ENCODE results near the gene SH3PXD2A. TPM values are rescaled to one million over a fixed set of nuclear protein-coding genes. Genes with fewer than 3 reads are reported as not detected.

The SH3PXD2A gene
- total RNA-seq, 2 experiments from 2014 or later = 6.5 to 7.4 TPM

DNA sequence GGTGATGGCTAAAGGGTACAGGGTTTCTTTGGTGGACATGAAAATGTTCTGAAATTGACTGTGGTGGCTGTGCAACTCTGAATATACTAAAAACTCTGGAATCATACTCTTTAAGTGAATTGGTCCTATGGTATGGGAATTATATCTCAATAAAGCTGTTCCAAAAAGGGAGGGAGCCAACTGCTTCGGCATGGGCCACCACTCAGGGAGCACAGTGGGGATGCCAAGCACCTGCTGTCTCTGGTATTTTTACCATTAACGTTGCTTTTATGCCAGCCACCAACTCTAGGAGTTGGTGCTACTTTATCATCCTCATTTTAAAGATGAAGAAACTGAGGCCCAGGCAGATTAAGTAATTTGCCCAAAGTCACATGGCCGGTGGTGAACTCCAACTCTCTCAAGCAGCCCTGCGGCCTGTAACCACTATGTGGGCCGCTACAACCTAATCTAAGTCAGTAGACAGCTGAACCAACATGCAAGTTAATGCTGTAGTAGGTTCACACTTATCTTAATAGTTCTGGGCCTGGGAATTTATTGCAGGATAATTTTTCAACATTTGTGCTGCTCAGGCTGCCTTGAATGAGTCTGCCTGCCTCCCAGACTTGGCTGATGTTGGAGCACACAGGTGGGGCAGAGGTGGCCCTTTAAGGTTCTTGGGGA, 20.8 kb downstream of the SH3PXD2A start:
- TF ChIP-seq, protein P1, sequence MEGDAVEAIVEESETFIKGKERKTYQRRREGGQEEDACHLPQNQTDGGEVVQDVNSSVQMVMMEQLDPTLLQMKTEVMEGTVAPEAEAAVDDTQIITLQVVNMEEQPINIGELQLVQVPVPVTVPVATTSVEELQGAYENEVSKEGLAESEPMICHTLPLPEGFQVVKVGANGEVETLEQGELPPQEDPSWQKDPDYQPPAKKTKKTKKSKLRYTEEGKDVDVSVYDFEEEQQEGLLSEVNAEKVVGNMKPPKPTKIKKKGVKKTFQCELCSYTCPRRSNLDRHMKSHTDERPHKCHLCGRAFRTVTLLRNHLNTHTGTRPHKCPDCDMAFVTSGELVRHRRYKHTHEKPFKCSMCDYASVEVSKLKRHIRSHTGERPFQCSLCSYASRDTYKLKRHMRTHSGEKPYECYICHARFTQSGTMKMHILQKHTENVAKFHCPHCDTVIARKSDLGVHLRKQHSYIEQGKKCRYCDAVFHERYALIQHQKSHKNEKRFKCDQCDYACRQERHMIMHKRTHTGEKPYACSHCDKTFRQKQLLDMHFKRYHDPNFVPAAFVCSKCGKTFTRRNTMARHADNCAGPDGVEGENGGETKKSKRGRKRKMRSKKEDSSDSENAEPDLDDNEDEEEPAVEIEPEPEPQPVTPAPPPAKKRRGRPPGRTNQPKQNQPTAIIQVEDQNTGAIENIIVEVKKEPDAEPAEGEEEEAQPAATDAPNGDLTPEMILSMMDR (IDR thresholded peaks at IDR 0.05) = no peak
- ChIA-PET CTCF (interaction anchor here (1.5 kb wide), 1 partner anchor 14 kb away, joined by 4 read pairs; no protein-coding TSS in a partner anchor), POLR2A (no interaction called here)
- no peaks in the 10 kb centered on the region for H3K36me3 Mint-ChIP-seq (ENCODE audit: low read depth)
- H3K27ac Mint-ChIP-seq = no peak overlapping the region
- H3K4me3 Mint-ChIP-seq = no peak overlapping the region
- no peaks in the 10 kb centered on the region for H3K4me1 Mint-ChIP-seq (ENCODE audit: low read depth)
- DNase-seq (no peak), ATAC-seq (no peak)
- no peaks in the 10 kb centered on the region for H3K27me3 Mint-ChIP-seq
- intact Hi-C loops (cut with micrococcal nuclease) = no loop called here
- peaks cover 3% of the 10 kb centered on the region for H3K9me3 Mint-ChIP-seq

DNA sequence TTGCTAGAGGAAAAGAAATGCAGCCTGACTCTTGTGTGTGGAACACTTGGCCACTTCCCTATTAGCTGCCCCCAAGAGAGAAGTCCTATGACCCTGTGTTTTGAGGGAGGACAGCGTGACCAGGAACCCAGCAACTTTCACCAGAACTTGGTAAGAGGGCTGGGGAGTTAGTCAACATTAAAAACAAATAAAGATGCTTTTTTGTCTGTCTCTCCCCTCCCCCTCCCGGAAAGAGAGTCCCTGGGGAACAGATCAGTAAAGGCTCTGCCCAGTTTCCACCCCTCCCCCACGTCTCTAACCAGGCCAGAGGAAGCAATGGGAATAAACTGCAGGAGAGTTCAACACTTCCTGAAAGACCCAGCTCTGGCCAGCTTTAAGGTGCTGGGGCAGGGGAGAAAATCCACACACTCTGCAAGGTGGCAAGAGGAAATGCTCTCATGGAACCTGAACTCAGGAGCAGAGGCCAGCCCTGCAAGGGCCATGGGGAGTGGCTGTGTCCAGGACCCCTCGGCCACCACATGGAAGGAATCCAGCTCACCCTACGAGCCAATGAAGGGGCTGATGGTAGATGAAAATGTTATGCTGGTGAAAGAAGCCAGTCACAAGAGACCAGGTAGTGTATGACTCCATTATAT, 21.5 kb downstream of the SH3PXD2A start:
- Mint-ChIP-seq H3K27ac (no peak overlapping the region), H3K27me3 (no peaks in the 10 kb centered on the region), H3K4me1 (ENCODE audit: low read depth) (no peaks in the 10 kb centered on the region), H3K4me3 (no peak overlapping the region), H3K9me3 (peaks cover 3% of the 10 kb centered on the region), H3K36me3 (ENCODE audit: low read depth) (no peaks in the 10 kb centered on the region)
- TF ChIP-seq, protein P1 (IDR thresholded peaks at IDR 0.05) = no peak
- ATAC-seq = no peak
- ChIA-PET CTCF (no interaction called here), POLR2A (no interaction called here)
- no peak for DNase-seq
- intact Hi-C loops (cut with micrococcal nuclease) = no loop called here

DNA sequence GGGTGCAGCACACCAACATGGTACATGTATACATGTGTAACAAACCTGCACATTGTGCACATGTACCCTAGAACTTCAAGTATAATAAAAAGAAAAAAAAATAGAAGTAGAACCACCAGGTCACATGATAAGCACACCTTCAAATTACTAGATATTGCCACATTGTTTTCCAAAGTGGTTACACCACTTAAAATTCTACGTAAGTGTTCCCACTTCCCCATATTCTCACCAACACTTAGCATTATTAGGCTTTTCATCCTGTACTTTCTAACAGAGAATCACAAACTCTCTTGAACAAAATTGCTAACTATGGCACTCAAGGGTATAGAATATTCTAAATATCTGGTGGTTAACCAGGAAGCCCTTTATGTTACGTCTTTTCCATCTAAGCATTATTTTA, 22.6 kb downstream of the SH3PXD2A start:
- no peaks in the 10 kb centered on the region for H3K27me3 Mint-ChIP-seq
- TF ChIP-seq, protein P1 (IDR thresholded peaks at IDR 0.05) = no peak
- no peaks in the 10 kb centered on the region for H3K36me3 Mint-ChIP-seq (ENCODE audit: low read depth)
- H3K27ac Mint-ChIP-seq = no peak overlapping the region
- POLR2A ChIA-PET = no interaction called here
- CTCF ChIA-PET = no interaction called here
- no peak overlapping the region for H3K4me3 Mint-ChIP-seq
- ATAC-seq (no peak), DNase-seq (no peak)
- peaks cover 3% of the 10 kb centered on the region for H3K9me3 Mint-ChIP-seq
- no peaks in the 10 kb centered on the region for H3K4me1 Mint-ChIP-seq (ENCODE audit: low read depth)
- intact Hi-C loops (cut with micrococcal nuclease) = no loop called here

DNA sequence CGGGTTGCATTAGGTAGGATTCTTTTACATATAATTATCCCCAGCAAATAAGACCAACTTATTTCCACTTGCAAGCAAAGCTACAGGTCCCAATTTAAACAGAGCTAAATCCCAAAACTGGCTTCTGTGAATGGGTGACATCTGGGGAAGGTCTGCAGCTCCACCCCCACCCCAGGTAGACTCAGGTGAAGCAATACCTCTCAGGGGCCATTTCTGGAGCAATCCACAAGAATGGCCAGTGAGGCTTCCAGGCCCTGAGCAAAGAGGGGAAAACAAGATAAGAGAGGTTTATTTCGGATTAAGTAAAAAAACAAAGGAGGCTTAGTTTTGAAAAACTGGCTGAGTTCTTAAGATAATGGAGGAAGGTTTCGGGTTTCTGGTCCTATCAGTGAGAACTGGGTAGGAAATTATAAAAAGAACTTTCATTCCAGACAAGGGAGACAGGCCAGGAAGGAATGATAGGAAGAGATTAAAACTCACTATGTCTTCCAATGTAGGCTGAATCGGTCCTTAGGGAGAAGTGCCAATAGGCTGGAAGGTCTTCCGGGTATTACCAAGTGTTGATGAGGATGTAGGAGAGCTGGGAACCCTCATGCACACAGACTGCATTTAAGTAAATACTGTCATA, 25.4 kb downstream of the SH3PXD2A start:
- H3K36me3 Mint-ChIP-seq (ENCODE audit: low read depth) = no peaks in the 10 kb centered on the region
- DNase-seq (no peak), ATAC-seq (no peak)
- H3K9me3 Mint-ChIP-seq = peaks cover 3% of the 10 kb centered on the region
- no peak overlapping the region for H3K27ac Mint-ChIP-seq
- H3K4me3 Mint-ChIP-seq = no peak overlapping the region
- CTCF ChIA-PET = interaction anchor here (1.4 kb wide), 1 partner anchor 18 kb away, joined by 7 read pairs; no protein-coding TSS in a partner anchor
- no peaks in the 10 kb centered on the region for H3K4me1 Mint-ChIP-seq (ENCODE audit: low read depth)
- intact Hi-C loops (cut with micrococcal nuclease) = no loop called here
- TF ChIP-seq, protein P1 (IDR thresholded peaks at IDR 0.05) = no peak
- POLR2A ChIA-PET = no interaction called here
- no peaks in the 10 kb centered on the region for H3K27me3 Mint-ChIP-seq

DNA sequence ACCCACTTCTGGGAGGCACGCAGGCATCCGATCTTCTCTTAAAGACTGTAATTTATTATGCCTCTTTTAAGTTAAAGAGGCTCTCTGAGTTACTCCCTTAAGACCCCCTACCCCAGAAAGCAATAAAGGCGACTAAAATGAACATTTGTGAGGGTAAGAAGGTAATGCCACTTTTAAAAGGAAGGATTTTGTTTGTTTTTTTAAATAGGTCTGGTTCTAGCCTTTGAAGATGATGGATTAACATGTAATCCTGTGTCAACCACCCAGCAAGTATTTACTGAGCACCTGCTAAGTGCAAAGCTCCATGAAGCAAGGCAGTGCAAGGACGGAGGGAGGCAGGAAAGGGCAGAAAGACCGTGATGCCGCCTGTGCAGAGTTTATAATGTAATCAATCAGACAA, 26.1 kb downstream of the SH3PXD2A start:
- Mint-ChIP-seq H3K9me3 (peaks cover 3% of the 10 kb centered on the region), H3K4me3 (no peak overlapping the region), H3K27ac (no peak overlapping the region), H3K36me3 (ENCODE audit: low read depth) (no peaks in the 10 kb centered on the region), H3K27me3 (no peaks in the 10 kb centered on the region), H3K4me1 (ENCODE audit: low read depth) (no peaks in the 10 kb centered on the region)
- ChIA-PET CTCF (interaction anchor here (1.4 kb wide), 1 partner anchor 19 kb away, joined by 7 read pairs; no protein-coding TSS in a partner anchor), POLR2A (interaction anchor here (0.9 kb wide), 1 partner anchor 12 kb away, joined by 3 read pairs; no protein-coding TSS in a partner anchor)
- DNase-seq (no peak), ATAC-seq (no peak)
- TF ChIP-seq, protein P1 (IDR thresholded peaks at IDR 0.05) = no peak
- intact Hi-C loops (cut with micrococcal nuclease) = no loop called here

All from activated CD8-positive, alpha-beta T cell treated with anti-CD3 and anti-CD28 coated beads for 36 hours (primary cell).